Measurements from ENCODE around the gene BGLAP. TPM values are rescaled to one million over a fixed set of nuclear protein-coding genes. Genes with fewer than 3 reads are reported as not detected.

The BGLAP gene
- total RNA-seq, 4 donors from 2014 or later, result 0.68 to 0.94 TPM; not detected in 2

DNA sequence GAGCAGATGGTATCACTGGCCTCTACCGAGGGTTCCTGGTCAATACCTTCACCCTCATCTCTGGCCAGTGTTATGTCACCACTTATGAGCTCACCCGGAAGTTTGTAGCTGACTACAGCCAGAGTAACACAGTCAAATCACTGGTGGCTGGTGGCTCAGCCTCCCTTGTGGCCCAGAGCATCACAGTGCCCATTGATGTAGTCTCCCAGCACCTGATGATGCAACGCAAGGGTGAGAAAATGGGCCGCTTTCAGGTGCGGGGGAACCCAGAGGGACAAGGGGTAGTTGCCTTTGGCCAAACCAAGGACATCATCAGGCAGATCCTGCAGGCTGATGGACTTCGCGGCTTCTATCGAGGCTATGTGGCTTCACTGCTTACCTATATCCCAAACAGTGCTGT, 41.9 kb upstream of the BGLAP start:
- TF ChIP-seq, protein P1, sequence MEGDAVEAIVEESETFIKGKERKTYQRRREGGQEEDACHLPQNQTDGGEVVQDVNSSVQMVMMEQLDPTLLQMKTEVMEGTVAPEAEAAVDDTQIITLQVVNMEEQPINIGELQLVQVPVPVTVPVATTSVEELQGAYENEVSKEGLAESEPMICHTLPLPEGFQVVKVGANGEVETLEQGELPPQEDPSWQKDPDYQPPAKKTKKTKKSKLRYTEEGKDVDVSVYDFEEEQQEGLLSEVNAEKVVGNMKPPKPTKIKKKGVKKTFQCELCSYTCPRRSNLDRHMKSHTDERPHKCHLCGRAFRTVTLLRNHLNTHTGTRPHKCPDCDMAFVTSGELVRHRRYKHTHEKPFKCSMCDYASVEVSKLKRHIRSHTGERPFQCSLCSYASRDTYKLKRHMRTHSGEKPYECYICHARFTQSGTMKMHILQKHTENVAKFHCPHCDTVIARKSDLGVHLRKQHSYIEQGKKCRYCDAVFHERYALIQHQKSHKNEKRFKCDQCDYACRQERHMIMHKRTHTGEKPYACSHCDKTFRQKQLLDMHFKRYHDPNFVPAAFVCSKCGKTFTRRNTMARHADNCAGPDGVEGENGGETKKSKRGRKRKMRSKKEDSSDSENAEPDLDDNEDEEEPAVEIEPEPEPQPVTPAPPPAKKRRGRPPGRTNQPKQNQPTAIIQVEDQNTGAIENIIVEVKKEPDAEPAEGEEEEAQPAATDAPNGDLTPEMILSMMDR (IDR thresholded peaks at IDR 0.05; ENCODE audit: low read depth), result no peak

DNA sequence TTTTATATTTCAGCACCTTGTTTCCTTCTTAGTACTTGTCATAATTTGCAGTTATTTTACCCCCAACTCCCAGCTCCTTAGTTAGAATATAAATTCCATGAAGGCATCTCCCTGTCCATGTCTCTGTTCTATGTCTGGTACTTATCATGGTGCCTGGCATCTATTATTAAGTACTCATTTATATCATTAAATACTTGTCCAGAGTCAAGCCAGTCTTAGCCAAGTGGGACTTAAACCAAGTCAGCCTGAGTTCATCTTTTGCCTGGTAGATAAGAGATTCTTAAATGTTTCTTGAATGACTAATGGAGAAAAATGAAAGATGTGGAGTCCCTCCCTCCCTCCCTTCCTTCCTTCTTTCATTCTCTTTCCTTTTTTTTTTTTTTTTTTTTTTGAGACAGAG, 38.7 kb upstream of the BGLAP start:
- TF ChIP-seq, protein P1 (IDR thresholded peaks at IDR 0.05; ENCODE audit: low read depth), result no peak

DNA sequence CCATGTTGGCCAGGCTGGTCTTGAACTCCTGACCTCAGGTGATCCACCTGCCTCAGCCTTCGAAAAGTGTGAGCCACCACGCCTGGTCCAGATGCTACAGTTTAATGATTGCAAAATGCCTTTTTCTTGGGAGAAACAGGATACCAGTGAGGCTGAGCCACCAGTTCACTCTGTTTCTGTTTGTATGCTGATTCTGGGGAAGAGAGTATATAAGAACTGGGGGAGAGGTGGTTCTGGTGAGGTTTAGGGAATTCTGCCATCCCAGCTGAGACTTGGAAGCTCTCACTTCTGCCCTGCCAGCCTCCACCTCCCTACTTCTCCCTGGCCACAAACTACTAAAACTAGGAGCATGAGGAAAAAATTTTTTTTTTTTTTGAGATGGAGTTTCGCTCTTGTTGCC, 37.3 kb upstream of the BGLAP start:
- TF ChIP-seq, protein P1 (IDR thresholded peaks at IDR 0.05; ENCODE audit: low read depth), result no peak

DNA sequence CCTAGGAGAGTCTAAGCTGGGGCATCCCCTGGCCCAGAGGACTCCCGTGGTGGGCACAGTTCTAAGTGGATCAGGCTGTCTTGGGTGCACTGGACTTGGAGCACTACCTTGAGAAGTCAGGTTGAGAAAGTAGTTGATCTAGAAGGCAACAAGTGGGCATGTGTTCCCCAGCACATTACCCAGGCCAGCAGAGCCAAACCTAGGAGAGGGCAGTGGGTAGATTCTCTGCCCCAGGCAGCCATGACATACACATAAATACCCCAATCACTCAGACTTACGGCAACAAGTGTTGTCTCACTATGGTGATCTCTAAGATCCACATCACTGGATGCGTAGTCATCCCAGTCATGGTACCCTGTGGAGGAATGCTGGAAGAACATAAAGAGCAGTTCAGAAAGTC, 30.7 kb upstream of the BGLAP start:
- TF ChIP-seq, protein P1 (IDR thresholded peaks at IDR 0.05; ENCODE audit: low read depth), result no peak

DNA sequence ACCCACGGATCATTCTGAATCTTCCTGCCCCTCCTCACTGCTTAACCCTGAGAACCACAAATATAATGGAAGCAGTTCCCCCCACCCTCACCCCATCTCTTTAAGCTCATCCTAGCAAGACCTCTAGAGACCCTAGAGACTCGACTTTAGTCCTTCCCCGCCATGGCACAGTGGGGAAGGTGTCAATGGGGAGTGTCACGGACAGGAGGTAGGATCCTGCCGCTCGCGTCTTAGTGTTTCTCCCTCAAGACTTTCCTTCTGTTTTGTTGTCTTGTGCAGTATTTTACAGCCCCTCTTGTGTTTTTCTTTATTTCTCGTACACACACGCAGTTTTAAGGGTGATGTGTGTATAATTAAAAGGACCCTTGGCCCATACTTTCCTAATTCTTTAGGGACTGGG, 29.9 kb upstream of the BGLAP start:
- TF ChIP-seq, protein P1 (IDR thresholded peaks at IDR 0.05; ENCODE audit: low read depth), result no peak

DNA sequence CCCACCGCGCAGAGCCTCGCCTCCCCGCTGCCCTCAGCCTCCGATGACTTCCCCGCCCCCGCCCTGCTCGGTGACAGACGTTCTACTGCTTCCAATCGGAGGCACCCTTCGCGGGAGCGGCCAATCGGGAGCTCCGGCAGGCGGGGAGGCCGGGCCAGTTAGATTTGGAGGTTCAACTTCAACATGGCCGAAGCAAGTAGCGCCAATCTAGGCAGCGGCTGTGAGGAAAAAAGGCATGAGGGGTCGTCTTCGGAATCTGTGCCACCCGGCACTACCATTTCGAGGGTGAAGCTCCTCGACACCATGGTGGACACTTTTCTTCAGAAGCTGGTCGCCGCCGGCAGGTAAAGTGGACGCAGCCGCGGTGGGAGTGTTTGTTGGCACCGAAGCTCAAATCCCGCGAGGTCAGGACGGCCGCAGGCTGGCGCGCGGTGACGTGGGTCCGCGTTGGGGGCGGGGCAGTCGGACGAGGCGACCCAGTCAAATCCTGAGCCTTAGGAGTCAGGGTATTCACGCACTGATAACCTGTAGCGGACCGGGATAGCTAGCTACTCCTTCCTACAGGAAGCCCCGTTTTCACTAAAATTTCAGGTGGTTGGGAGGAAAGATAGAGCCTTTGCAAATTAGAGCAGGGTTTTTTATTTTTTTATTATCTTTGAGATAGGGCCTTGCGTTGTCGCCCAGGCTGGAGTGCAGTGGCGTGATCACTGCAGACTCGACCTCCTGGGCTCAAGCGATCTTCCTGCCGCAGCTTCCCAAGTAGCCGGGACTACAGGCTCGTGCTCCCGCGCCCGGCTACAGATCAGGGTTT, 28.9 kb upstream of the BGLAP start, which contains the start of gene PMF1:
PMF1 (plus strand) TSS at position 175 of the 811 bp plus-strand sequence; CDS start at position 184, 9 bp downstream.
- TF ChIP-seq, protein P1 (IDR thresholded peaks at IDR 0.05; ENCODE audit: low read depth), result no peak

DNA sequence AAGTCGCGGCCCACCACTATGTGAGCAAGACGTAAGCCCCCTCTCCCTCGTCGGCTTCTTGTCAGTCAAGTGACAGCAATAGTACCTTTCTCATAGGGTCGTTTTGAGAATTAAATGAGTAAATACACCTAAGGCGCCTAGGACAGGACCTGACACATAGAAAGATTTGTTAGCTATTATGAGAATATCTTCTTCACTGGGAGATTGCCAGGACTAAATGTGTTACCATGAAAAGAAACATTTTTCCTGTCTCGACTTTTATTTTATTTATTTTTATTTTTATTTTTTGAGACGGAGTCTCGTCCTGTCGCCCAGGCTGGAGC, 28.4 kb upstream of the BGLAP start:
- TF ChIP-seq, protein P1 (IDR thresholded peaks at IDR 0.05; ENCODE audit: low read depth), result no peak
